H1 (cell line): ENCODE results near the gene MYL11. TPM values are rescaled to one million over a fixed set of nuclear protein-coding genes. Genes with fewer than 3 reads are reported as not detected.

ENCODE experiments used
- CTCF ChIA-PET: fragments of 300-600 bp; sonication (Branson Sonifier 250); formaldehyde crosslinking; loops from one replicate; lab custom pipeline; 2021; ENCODE audit not compliant: partially characterized antibody; lab: Charles Lee
- POLR2A ChIA-PET: fragments of 300-600 bp; sonication (Branson Sonifier 250); formaldehyde crosslinking; loops from one replicate; lab custom pipeline; 2021; ENCODE audit warnings: inconsistent platforms; ENCODE audit not compliant: partially characterized antibody; lab: Charles Lee
- DNase-seq, 2 experiments: peaks; one replicate each; pipeline versions ENCODE4 v3.0.0 to v3.0.0-alpha.2; 2010 to 2022; ENCODE audit warnings: low spot score in 2 of 2, low read depth in 1 of 2, mixed read lengths in 1 of 2
- FAIRE-seq: peaks from 2 replicates; lab custom pipeline; 2011; peaks lifted over from hg19 to GRCh38; lab: Jason Lieb, UNC
- H2AFZ ChIP-seq: 2 replicates; pipeline ENCODE4 v1.8.1; 2012; ENCODE audit warnings: low read length, inconsistent platforms
- H2AK5ac ChIP-seq: 2 replicates; pipeline ENCODE4 v1.6.1; 2013; ENCODE audit warnings: low read depth, low read length
- H2BK120ac ChIP-seq: replicated peaks from 2 replicates; pipeline ENCODE3; 2013; ENCODE audit warnings: low read depth, low read length, inconsistent platforms
- H2BK12ac ChIP-seq: 2 replicates; pipeline ENCODE4 v1.6.1; 2013; ENCODE audit warnings: low read depth, low read length
- H2BK15ac ChIP-seq: 2 replicates; pipeline ENCODE4 v1.6.1; 2013; ENCODE audit warnings: low read length
- H2BK20ac ChIP-seq: 2 replicates; pipeline ENCODE4 v1.6.1; 2013; ENCODE audit warnings: low read length
- H2BK5ac ChIP-seq: 2 replicates; pipeline ENCODE4 v1.6.1; 2013; ENCODE audit warnings: low read depth, low read length
- H3K14ac ChIP-seq: 2 replicates; pipeline ENCODE4 v1.6.1; 2013; ENCODE audit warnings: inconsistent platforms; ENCODE audit not compliant: insufficient read length
- H3K18ac ChIP-seq: 2 replicates; pipeline ENCODE4 v1.6.1; 2013; ENCODE audit warnings: low read length; ENCODE audit errors: extremely low read depth
- H3K23ac ChIP-seq: 2 replicates; pipeline ENCODE4 v1.6.1; 2013; ENCODE audit warnings: inconsistent platforms; ENCODE audit not compliant: insufficient read length
- H3K23me2 ChIP-seq: 2 replicates; pipeline ENCODE4 v1.6.1; 2013; ENCODE audit warnings: low read depth, low read length
- H3K27ac ChIP-seq: 2 replicates; pipeline ENCODE4 v1.6.1; 2011; ENCODE audit warnings: low read depth, low read length, inconsistent platforms
- H3K27me3 ChIP-seq, 4 experiments: replicated peaks in 1 of 4; 1 replicate in 1 of 4; 2 replicates in 3 of 4; pipeline versions ENCODE4 v1.6.1 to v1.8.1; 2011 to 2013; ENCODE audit warnings: low read length in 3 of 4, mild to moderate bottlenecking in 3 of 4, inconsistent platforms in 2 of 4, mixed read lengths in 2 of 4, moderate library complexity in 1 of 4; ENCODE audit not compliant: control insufficient read depth in 3 of 4, insufficient read depth in 3 of 4; ENCODE audit errors: extremely low read depth in 1 of 4
- H3K36me3 ChIP-seq, 4 experiments: 2 replicates each; pipeline versions ENCODE4 v1.6.1 to v1.8.1; 2011 to 2013; ENCODE audit warnings: mild to moderate bottlenecking in 4 of 4, low read length in 3 of 4, moderate library complexity in 2 of 4, control low read depth in 1 of 4, inconsistent platforms in 1 of 4; ENCODE audit not compliant: insufficient read depth in 4 of 4, control insufficient read depth in 2 of 4
- H3K4ac ChIP-seq: replicated peaks from 2 replicates; pipeline ENCODE3; 2013; ENCODE audit warnings: low read length, low read depth, mixed read lengths, inconsistent platforms; ENCODE audit not compliant: insufficient read length
- H3K4me1 ChIP-seq, 4 experiments: replicated peaks in 1 of 4; 1 replicate in 1 of 4; 2 replicates in 3 of 4; pipeline versions ENCODE4 v1.6.1 to v1.8.1; 2011 to 2013; ENCODE audit warnings: low read length in 3 of 4, inconsistent platforms in 2 of 4, mixed read lengths in 1 of 4; ENCODE audit not compliant: insufficient read depth in 4 of 4, control insufficient read depth in 3 of 4
- H3K4me2 ChIP-seq, 2 experiments: 2 replicates each; pipeline versions ENCODE4 v1.6.1 to v1.8.1; 2011 to 2013; ENCODE audit warnings: low read depth in 2 of 2, low read length in 2 of 2, control low read depth in 1 of 2, inconsistent platforms in 1 of 2, mild to moderate bottlenecking in 1 of 2; ENCODE audit not compliant: insufficient read depth in 1 of 2
- H3K4me3 ChIP-seq, 4 experiments: fragments of 200-600, 300-600 bp in 1 of 4; sonication (generic), shearing (Covaris generic), sonication (Bioruptor Twin) in 1 of 4; 2 replicates each; pipeline versions ENCODE4 v1.5.1 to v1.8.1; 2011 to 2016; ENCODE audit warnings: low read length in 4 of 4, low read depth in 3 of 4, control low read depth in 2 of 4, inconsistent platforms in 2 of 4, mild to moderate bottlenecking in 2 of 4, mixed read lengths in 1 of 4, moderate library complexity in 1 of 4; ENCODE audit not compliant: insufficient read depth in 2 of 4; ENCODE audit errors: extremely low read depth in 1 of 4
- H3K56ac ChIP-seq: replicated peaks from 2 replicates; pipeline ENCODE3; 2013; ENCODE audit warnings: low read depth, mild to moderate bottlenecking, mixed read lengths, low read length, inconsistent platforms; ENCODE audit not compliant: insufficient read length
- H3K79me1 ChIP-seq: 2 replicates; pipeline ENCODE4 v1.6.1; 2013; ENCODE audit warnings: low read depth, low read length, control low read depth
- H3K79me2 ChIP-seq, 2 experiments: 2 replicates each; pipeline versions ENCODE4 v1.6.1 to v1.8.1; 2012 to 2013; ENCODE audit warnings: low read length in 2 of 2, mild to moderate bottlenecking in 2 of 2, inconsistent platforms in 1 of 2; ENCODE audit not compliant: insufficient read depth in 2 of 2, control insufficient read depth in 1 of 2
- H3K9ac ChIP-seq, 4 experiments: replicated peaks in 1 of 4; 1 replicate in 1 of 4; 2 replicates in 3 of 4; pipeline versions ENCODE4 v1.6.1 to v1.8.1; 2011 to 2013; ENCODE audit warnings: low read depth in 3 of 4, low read length in 3 of 4, control low read depth in 2 of 4, mild to moderate bottlenecking in 2 of 4, moderate library complexity in 2 of 4, inconsistent platforms in 1 of 4; ENCODE audit errors: extremely low read depth in 1 of 4
- H3K9me3 ChIP-seq, 2 experiments: 2 replicates each; pipeline versions ENCODE4 v1.6.1 to v1.8.1; 2012 to 2013; ENCODE audit warnings: mild to moderate bottlenecking in 2 of 2, moderate library complexity in 2 of 2, control low read depth in 1 of 2, inconsistent platforms in 1 of 2, low read depth in 1 of 2, low read length in 1 of 2, mixed read lengths in 1 of 2; ENCODE audit not compliant: insufficient read depth in 2 of 2
- H4K20me1 ChIP-seq, 2 experiments: replicated peaks in 1 of 2; 2 replicates each; pipeline versions ENCODE3 to v1.8.1; 2011 to 2013; ENCODE audit warnings: inconsistent platforms in 2 of 2, low read length in 2 of 2, mild to moderate bottlenecking in 1 of 2; ENCODE audit not compliant: insufficient read depth in 2 of 2, control insufficient read depth in 1 of 2
- H4K5ac ChIP-seq: 2 replicates; pipeline ENCODE4 v1.6.1; 2013; ENCODE audit warnings: low read length, low read depth, mixed read lengths, inconsistent platforms; ENCODE audit not compliant: insufficient read length
- H4K8ac ChIP-seq: 2 replicates; pipeline ENCODE4 v1.8.0; 2013; ENCODE audit warnings: mild to moderate bottlenecking, moderate library complexity, low read length, inconsistent platforms; ENCODE audit not compliant: insufficient read depth; ENCODE audit errors: extremely low read depth
- H4K91ac ChIP-seq: replicated peaks from 2 replicates; pipeline ENCODE3; 2013; ENCODE audit warnings: low read length, mixed read lengths, inconsistent platforms; ENCODE audit not compliant: insufficient read length
- CTBP2 ChIP-seq: IDR thresholded peaks from 2 replicates; pipeline ENCODE4 v1.7.0; 2011; ENCODE audit warnings: borderline replicate concordance, mild to moderate bottlenecking, moderate library complexity, mixed read lengths, low read length; ENCODE audit not compliant: insufficient read depth, insufficient read length
- MAX ChIP-seq: IDR thresholded peaks from 2 replicates; pipeline ENCODE4 v1.6.1; 2012; ENCODE audit warnings: inconsistent platforms
- SIN3A ChIP-seq, 2 experiments: IDR thresholded peaks in 1 of 2; conservative IDR thresholded peaks in 1 of 2; 2 replicates each; pipeline ENCODE4 v1.6.1; 2011 to 2012; ENCODE audit warnings: low read length in 2 of 2, improper control_type of control experiment in 1 of 2, low read depth in 1 of 2, mild to moderate bottlenecking in 1 of 2
- WGBS, 2 experiments: shearing (Covaris generic) in 1 of 2; methylation state at CpG; one replicate each; pipeline versions ENCODE4 v1.1.6 to v1.1.7; 2013 to 2015; ENCODE audit warnings: low lambda C conversion rate in 2 of 2, mixed read lengths in 2 of 2, inconsistent platforms in 1 of 2, low coverage in 1 of 2, missing lambda C conversion rate in 1 of 2; ENCODE audit not compliant: insufficient replicate concordance in 2 of 2, insufficient coverage in 1 of 2, insufficient read length in 1 of 2; ENCODE audit errors: extremely low coverage in 1 of 2, missing lambda C conversion rate in 1 of 2; 5-methylcytosine and 5-hydroxymethylcytosine counted together
- polyA plus RNA-seq, 7 experiments: library from polyadenylated mRNA; depleted of rRNA in 3 of 7; stranded (reverse) in 5 of 7; unstranded in 2 of 7; fragments of >200 nt in 5 of 7; fragments of 200-250 nt in 2 of 7; gene quantifications; 1 replicate in 5 of 7; 2 replicates in 1 of 7; 4 replicates in 1 of 7; pipeline versions ENCODE4 v1.2.1 to v1.2.3, GENCODE V29; 2011 to 2013; ENCODE audit warnings: missing spikeins in 2 of 7, mixed read lengths in 2 of 7
- total RNA-seq: library from RNA; stranded (reverse); fragmentation: NEBNext Ultra II Directional; extraction: Animal tissue kit (Norgen Biotek cat#: 25700); gene quantifications from 2 replicates; pipeline ENCODE4 v1.2.1, GENCODE V29; 2021

Gene MYL11
- total and polyA plus RNA-seq, 2 of the 8 experiments (the other 6 are each of a cell fraction or from before 2014, with no cell fraction given) = 1.2 to 1.4 TPM

GRCh38 chr16:30421010-30421409 lies 46.4 kb downstream of the MYL11 start:
- H3K56ac ChIP-seq = no peak overlapping the region
- no peak overlapping the region for H4K5ac ChIP-seq
- H3K27ac ChIP-seq = no peak overlapping the region
- H3K4me3 ChIP-seq = no peak overlapping the region
- peaks cover 12 to 37% (median 21%) of the 10 kb centered on the region in 4 experiments for H3K36me3 ChIP-seq
- H4K20me1 ChIP-seq = peaks cover 0 to 14% of the 10 kb centered on the region in 2 experiments
- no peak for TF ChIP-seq MAX
- no peak for TF ChIP-seq CTBP2
- no peak for TF ChIP-seq SIN3A (conservative IDR thresholded peaks at IDR 0.05 in 1 of 2, IDR thresholded peaks at IDR 0.05 in 1 of 2; ENCODE audit: low read depth in 1 of 2, low read length in 2 of 2)
- H3K4me2 ChIP-seq = no peak overlapping the region
- WGBS, 2 experiments = 89% methylated on average over 5 of the region's 5 CpGs; no CpG with 5 or more reads in 1 of the 2 experiments
- H2AFZ ChIP-seq = no peak overlapping the region
- no peak overlapping the region for H2BK5ac ChIP-seq
- peaks cover 0 to 6% of the 10 kb centered on the region in 2 experiments; a peak in 1 of 4 replicates for H3K79me2 ChIP-seq
- DNase-seq = no peak
- no peak overlapping the region for H2BK15ac ChIP-seq
- no peak overlapping the region for H2BK20ac ChIP-seq
- no peak overlapping the region for H2AK5ac ChIP-seq
- no peak overlapping the region for H2BK12ac ChIP-seq
- CTCF ChIA-PET = interaction anchor here (0.9 to 1.8 kb wide), 4 partner anchors 12 to 203 kb away, joined by 3 to 7 read pairs (median 3); no protein-coding TSS in a partner anchor
- H3K4me1 ChIP-seq = peaks cover 3 to 6% (median 5%) of the 10 kb centered on the region in 4 experiments; a peak in 6 of 7 replicates
- no peak overlapping the region for H4K91ac ChIP-seq
- peaks cover 8% of the 10 kb centered on the region; the same call in 1 of the 2 replicates for H3K23me2 ChIP-seq
- no peak overlapping the region for H3K18ac ChIP-seq
- no peaks in the 10 kb centered on the region for H3K27me3 ChIP-seq
- peaks cover 6% of the 10 kb centered on the region; the same call in 1 of the 2 replicates for H3K79me1 ChIP-seq
- no peak overlapping the region for H4K8ac ChIP-seq
- H3K9ac ChIP-seq = no peak overlapping the region
- H3K23ac ChIP-seq = no peak overlapping the region
- H2BK120ac ChIP-seq = no peak overlapping the region
- H3K14ac ChIP-seq = no peak overlapping the region
- no peak overlapping the region for H3K4ac ChIP-seq
- H3K9me3 ChIP-seq = no peaks in the 10 kb centered on the region
- no peak for FAIRE-seq
- POLR2A ChIA-PET = interaction anchor here (1.0 to 2.3 kb wide), 8 partner anchors 12 to 136 kb away, joined by 3 to 8 read pairs (median 4); partner anchors contain the start of genes ZNF48 and ZNF747
